HepG2 (cell line): ENCODE data around the gene ASTN1. TPM values are rescaled to one million over a fixed set of nuclear protein-coding genes. Genes with fewer than 3 reads are reported as not detected.

ENCODE experiments used
- ATAC-seq: fragments of 200-7000 bp; cut with Tn5 transposase; 3 replicates; pipeline ENCODE4 v1.9.1; 2020; ENCODE audit warnings: mild to moderate bottlenecking, moderate library complexity
- BruUV-seq: library from RNA; stranded (reverse); fragments of 400-500 nt; replicated peaks from 2 replicates; lab custom pipeline; 2021; lab: Mats Ljungman, UMichigan
- CTCF ChIA-PET: fragments of 300-600 bp; formaldehyde crosslinking; extraction: SDS; loops from one replicate; lab custom pipeline; 2021; ENCODE audit warnings: low total read pairs, inconsistent platforms, low intra/inter-chr PET ratio; lab: Yijun Ruan, JAX
- POLR2A ChIA-PET: fragments of 350-600 bp; sonication (Branson Sonifier 250); formaldehyde crosslinking; loops from one replicate; lab custom pipeline; 2020; ENCODE audit warnings: antibody characterized with exemption, inconsistent platforms; lab: Yijun Ruan, JAX
- DNase-seq: peaks from one replicate; pipeline ENCODE4 v3.0.0-alpha.2; 2015; ENCODE audit warnings: low spot score
- FAIRE-seq: peaks from 3 replicates; lab custom pipeline; 2011; peaks lifted over from hg19 to GRCh38; lab: Jason Lieb, UNC
- H2AFZ ChIP-seq: one replicate; pipeline ENCODE4 v1.6.1; 2011; ENCODE audit warnings: low read length, inconsistent platforms
- H3K27ac ChIP-seq: fragments of 300-600 bp; 3 replicates; pipeline ENCODE4 v1.8.0; 2011; ENCODE audit warnings: mixed run types, mild to moderate bottlenecking, mixed read lengths, low read length, inconsistent platforms; ENCODE audit not compliant: insufficient read depth; ENCODE audit errors: extremely low read length
- H3K27me3 ChIP-seq, 2 experiments: fragments of 200-600 bp in 1 of 2; 2 replicates in 1 of 2; 3 replicates in 1 of 2; pipeline versions ENCODE4 v1.6.0 to v1.8.0; 2011; ENCODE audit warnings: low read length in 2 of 2, mild to moderate bottlenecking in 2 of 2, moderate library complexity in 2 of 2, inconsistent platforms in 1 of 2; ENCODE audit not compliant: insufficient read depth in 2 of 2, control insufficient read depth in 1 of 2
- H3K36me3 ChIP-seq, 2 experiments: fragments of 200-600 bp in 1 of 2; replicated peaks in 1 of 2; 2 replicates in 1 of 2; 3 replicates in 1 of 2; pipeline versions ENCODE4 v1.5.1 to v1.8.0; 2011; ENCODE audit warnings: low read length in 2 of 2, inconsistent platforms in 1 of 2; ENCODE audit not compliant: insufficient read depth in 2 of 2, control insufficient read depth in 1 of 2
- H3K4me1 ChIP-seq: 2 replicates; pipeline ENCODE4 v1.5.1; 2012; ENCODE audit warnings: low read length, inconsistent platforms; ENCODE audit not compliant: insufficient read depth
- H3K4me2 ChIP-seq: 2 replicates; pipeline ENCODE4 v1.6.0; 2011; ENCODE audit warnings: low read depth, low read length, inconsistent platforms
- H3K4me3 ChIP-seq, 3 experiments: fragments of 200-600 bp in 1 of 3; sonication (generic), shearing (Covaris generic) in 1 of 3; replicated peaks in 1 of 3; 2 replicates each; pipeline ENCODE4 v1.5.1; 2011 to 2016; ENCODE audit warnings: low read length in 3 of 3, inconsistent platforms in 2 of 3, low read depth in 2 of 3, mild to moderate bottlenecking in 2 of 3, control low read depth in 1 of 3, mixed read lengths in 1 of 3; ENCODE audit not compliant: insufficient read depth in 1 of 3
- H3K79me2 ChIP-seq: one replicate; pipeline ENCODE4 v1.6.1; 2011; ENCODE audit warnings: low read length, inconsistent platforms; ENCODE audit not compliant: insufficient read depth
- H3K9ac ChIP-seq: 2 replicates; pipeline ENCODE4 v1.6.0; 2011; ENCODE audit warnings: mild to moderate bottlenecking, low read depth, low read length, inconsistent platforms; ENCODE audit not compliant: insufficient read depth
- H3K9me3 ChIP-seq: 2 replicates; pipeline ENCODE4 v1.5.1; 2012; ENCODE audit warnings: mild to moderate bottlenecking, low read length
- H4K20me1 ChIP-seq: 2 replicates; pipeline ENCODE4 v1.6.0; 2011; ENCODE audit warnings: inconsistent platforms, mild to moderate bottlenecking, low read length, moderate library complexity; ENCODE audit not compliant: insufficient read depth
- ARHGAP35 ChIP-seq: sonication (generic); formaldehyde crosslinking; IDR thresholded peaks from 2 replicates; pipeline ENCODE4 v1.9.0; 2022; ENCODE audit warnings: mild to moderate bottlenecking, inconsistent platforms, moderate library complexity, missing genetic modification reagents, borderline replicate concordance
- FOXK1 ChIP-seq: sonication (generic); formaldehyde crosslinking; IDR thresholded peaks from 2 replicates; pipeline ENCODE4 v1.4.0; 2020; ENCODE audit warnings: low read depth, missing genetic modification reagents, borderline replicate concordance
- GABPB1 ChIP-seq: IDR thresholded peaks from 2 replicates; pipeline ENCODE4 v1.6.1; 2016; ENCODE audit warnings: mild to moderate bottlenecking, missing genetic modification reagents, moderate library complexity, missing compliant biosample characterization
- IRX3 ChIP-seq: sonication (generic); formaldehyde crosslinking; IDR thresholded peaks from 2 replicates; pipeline ENCODE4 v1.8.1; 2023; ENCODE audit warnings: mild to moderate bottlenecking, low read depth, missing genetic modification reagents, borderline replicate concordance
- KDM5B ChIP-seq: sonication (generic); formaldehyde crosslinking; IDR thresholded peaks from 2 replicates; pipeline ENCODE4 v1.4.0; 2020; ENCODE audit warnings: missing genetic modification reagents, mild to moderate bottlenecking, borderline replicate concordance
- NR2F1 ChIP-seq, 2 experiments: fragments of 450-650 bp in 1 of 2; formaldehyde crosslinking in 1 of 2; IDR thresholded peaks; 2 replicates each; pipeline versions ENCODE4 v1.5.0 to v1.6.1; 2016 to 2020; ENCODE audit warnings: mild to moderate bottlenecking in 1 of 2, missing compliant biosample characterization in 1 of 2, missing genetic modification reagents in 1 of 2, moderate library complexity in 1 of 2
- NRL ChIP-seq: sonication (generic); formaldehyde crosslinking; IDR thresholded peaks from 2 replicates; pipeline ENCODE4 v1.5.0; 2020; ENCODE audit warnings: missing genetic modification reagents, mild to moderate bottlenecking, moderate library complexity, borderline replicate concordance
- SALL1 ChIP-seq: sonication (generic); formaldehyde crosslinking; IDR thresholded peaks from 2 replicates; pipeline ENCODE4 v1.8.0; 2022; ENCODE audit warnings: mild to moderate bottlenecking, missing genetic modification reagents
- TERF1 ChIP-seq: sonication (generic); formaldehyde crosslinking; IDR thresholded peaks from 2 replicates; pipeline ENCODE4 v1.8.0; 2022; ENCODE audit warnings: mild to moderate bottlenecking, missing genetic modification reagents, moderate library complexity
- TRIM24 ChIP-seq: sonication (generic); formaldehyde crosslinking; IDR thresholded peaks from 2 replicates; pipeline ENCODE4 v1.8.0; 2022; ENCODE audit warnings: mild to moderate bottlenecking, missing genetic modification reagents
- ZBTB46 ChIP-seq: sonication (generic); formaldehyde crosslinking; IDR thresholded peaks from 2 replicates; pipeline ENCODE4 v1.4.0; 2020; ENCODE audit warnings: mild to moderate bottlenecking, missing genetic modification reagents, borderline replicate concordance
- ZNF781 ChIP-seq: sonication (generic); formaldehyde crosslinking; IDR thresholded peaks from 2 replicates; pipeline ENCODE4 v1.5.1; 2020; ENCODE audit warnings: borderline replicate concordance, mild to moderate bottlenecking, missing genetic modification reagents; ENCODE audit errors: not compliant biosample characterization
- ZZZ3 ChIP-seq: sonication (generic); formaldehyde crosslinking; IDR thresholded peaks from 2 replicates; pipeline ENCODE4 v1.4.0; 2020; ENCODE audit warnings: missing genetic modification reagents, mild to moderate bottlenecking, borderline replicate concordance
- WGBS: methylation state at CpG from one replicate; pipeline ENCODE4 v1.1.6; 2017; ENCODE audit warnings: low lambda C conversion rate; 5-methylcytosine and 5-hydroxymethylcytosine counted together
- in situ Hi-C: cut with HindIII; loops from 2 replicates; pipeline ENCODE4 v1.10.0; 2017; ENCODE audit warnings: low pct_unique_long_range_greater_than_20kb; ENCODE audit not compliant: extremely low pct_ligation_motif_present
- intact Hi-C: fragments of 100-400 bp; cut with micrococcal nuclease; formaldehyde crosslinking; loops from one replicate; pipeline ENCODE4 v1.10.0; 2022; ENCODE audit not compliant: unreplicated experiment
- polyA plus RNA-seq, 8 experiments: library from polyadenylated mRNA; depleted of rRNA in 3 of 8; stranded (reverse) in 7 of 8; unstranded in 1 of 8; fragments of >200 nt; fragmentation: Illumina TruSeq in 4 of 8; extraction: Trizol in 4 of 8; gene quantifications; 2 replicates each; pipeline versions ENCODE4 v1.2.1 to v1.2.3, GENCODE V29; 2011 to 2016; ENCODE audit warnings: low read depth in 4 of 8, missing spikeins in 1 of 8, mixed read lengths in 1 of 8; ENCODE audit not compliant: insufficient read depth in 1 of 8
- total RNA-seq, 5 experiments: library from RNA; depleted of rRNA; stranded (reverse); fragments of >200 nt; fragmentation: Illumina TruSeq; extraction: Trizol; gene quantifications; 2 replicates each; pipeline ENCODE4 v1.2.3, GENCODE V29; 2016; ENCODE audit warnings: low read depth in 1 of 5
- TF ChIP-seq, protein P1 (sequence below): sonication (generic); formaldehyde crosslinking; IDR thresholded peaks from 2 replicates; pipeline ENCODE4 v1.4.0; 2020; ENCODE audit warnings: mild to moderate bottlenecking, low read depth, missing genetic modification reagents
- TF ChIP-seq, protein P2 (sequence below): sonication (generic); formaldehyde crosslinking; IDR thresholded peaks from 2 replicates; pipeline ENCODE4 v1.4.0; 2020; ENCODE audit warnings: missing genetic modification reagents, borderline replicate concordance

Gene ASTN1
- total and polyA plus RNA-seq, 2 of the 13 experiments (the other 11 are each of a cell fraction or from before 2014, with no cell fraction given): not detected

DNA sequence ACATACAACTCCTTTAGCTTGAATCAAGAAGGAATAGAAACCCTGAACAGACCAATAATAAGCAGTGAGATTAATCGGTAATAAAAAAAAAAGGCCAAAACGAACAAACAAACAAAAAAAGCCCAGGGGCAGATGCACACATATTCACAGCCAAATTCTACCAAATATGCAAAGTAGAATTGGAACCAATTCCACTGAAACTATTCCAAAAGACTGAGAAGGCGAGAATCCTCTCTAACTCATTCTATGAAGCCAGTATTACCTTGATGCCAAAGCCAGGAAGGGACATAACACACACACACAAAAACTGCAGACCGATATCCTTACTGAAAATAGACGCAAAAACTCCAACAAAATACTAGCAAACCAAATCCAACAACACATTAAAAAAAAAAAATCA is 161.6 kb downstream of the ASTN1 start (continued):
- TF ChIP-seq TERF1 (CRISPR knock-in tag): no peak
- TF ChIP-seq ZNF781 (CRISPR knock-in tag): no peak

DNA sequence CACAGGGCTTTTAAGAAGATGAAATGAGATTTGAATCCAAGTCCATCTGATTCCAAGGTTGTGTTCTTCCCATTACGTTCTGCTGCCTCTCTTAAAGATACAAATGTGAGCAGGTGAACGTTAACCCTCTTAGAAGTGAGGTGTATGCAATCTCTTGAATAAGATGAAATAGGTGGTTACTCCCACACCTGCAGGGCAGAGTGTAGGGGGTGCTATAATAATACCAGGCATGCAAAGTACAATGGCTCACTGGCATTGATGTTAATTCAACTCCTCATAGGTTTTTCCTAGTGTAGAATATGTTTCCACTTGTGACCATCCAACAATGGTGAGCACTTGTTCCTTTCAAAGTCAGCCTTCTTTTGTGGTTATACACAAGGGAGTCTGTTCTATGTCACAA is 163.0 kb downstream of the ASTN1 start:
- ChIA-PET POLR2A (no interaction called here), CTCF (no interaction called here)
- WGBS: 0% methylated on average over 2 of the region's 2 CpGs
- no peak overlapping the region for H3K9ac ChIP-seq
- BruUV-seq: no TSS peak
- no peak for TF ChIP-seq KDM5B (CRISPR knock-in tag)
- no peak for TF ChIP-seq ZZZ3 (CRISPR knock-in tag)
- no peak for TF ChIP-seq GABPB1 (CRISPR knock-in tag)
- no peak for TF ChIP-seq NRL (CRISPR knock-in tag)
- no peak for TF ChIP-seq ZBTB46 (CRISPR knock-in tag)
- no peak for TF ChIP-seq FOXK1
- no peak for TF ChIP-seq IRX3
- no peak for TF ChIP-seq SALL1 (CRISPR knock-in tag)
- TF ChIP-seq NR2F1 (CRISPR knock-in tag; IDR thresholded peaks at IDR 0.05): no peak
- no peak for TF ChIP-seq TRIM24 (CRISPR knock-in tag)
- TF ChIP-seq, protein P1, sequence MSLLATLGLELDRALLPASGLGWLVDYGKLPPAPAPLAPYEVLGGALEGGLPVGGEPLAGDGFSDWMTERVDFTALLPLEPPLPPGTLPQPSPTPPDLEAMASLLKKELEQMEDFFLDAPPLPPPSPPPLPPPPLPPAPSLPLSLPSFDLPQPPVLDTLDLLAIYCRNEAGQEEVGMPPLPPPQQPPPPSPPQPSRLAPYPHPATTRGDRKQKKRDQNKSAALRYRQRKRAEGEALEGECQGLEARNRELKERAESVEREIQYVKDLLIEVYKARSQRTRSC (CRISPR knock-in tag): no peak
- TF ChIP-seq ARHGAP35 (CRISPR knock-in tag): no peak
- TF ChIP-seq, protein P2, sequence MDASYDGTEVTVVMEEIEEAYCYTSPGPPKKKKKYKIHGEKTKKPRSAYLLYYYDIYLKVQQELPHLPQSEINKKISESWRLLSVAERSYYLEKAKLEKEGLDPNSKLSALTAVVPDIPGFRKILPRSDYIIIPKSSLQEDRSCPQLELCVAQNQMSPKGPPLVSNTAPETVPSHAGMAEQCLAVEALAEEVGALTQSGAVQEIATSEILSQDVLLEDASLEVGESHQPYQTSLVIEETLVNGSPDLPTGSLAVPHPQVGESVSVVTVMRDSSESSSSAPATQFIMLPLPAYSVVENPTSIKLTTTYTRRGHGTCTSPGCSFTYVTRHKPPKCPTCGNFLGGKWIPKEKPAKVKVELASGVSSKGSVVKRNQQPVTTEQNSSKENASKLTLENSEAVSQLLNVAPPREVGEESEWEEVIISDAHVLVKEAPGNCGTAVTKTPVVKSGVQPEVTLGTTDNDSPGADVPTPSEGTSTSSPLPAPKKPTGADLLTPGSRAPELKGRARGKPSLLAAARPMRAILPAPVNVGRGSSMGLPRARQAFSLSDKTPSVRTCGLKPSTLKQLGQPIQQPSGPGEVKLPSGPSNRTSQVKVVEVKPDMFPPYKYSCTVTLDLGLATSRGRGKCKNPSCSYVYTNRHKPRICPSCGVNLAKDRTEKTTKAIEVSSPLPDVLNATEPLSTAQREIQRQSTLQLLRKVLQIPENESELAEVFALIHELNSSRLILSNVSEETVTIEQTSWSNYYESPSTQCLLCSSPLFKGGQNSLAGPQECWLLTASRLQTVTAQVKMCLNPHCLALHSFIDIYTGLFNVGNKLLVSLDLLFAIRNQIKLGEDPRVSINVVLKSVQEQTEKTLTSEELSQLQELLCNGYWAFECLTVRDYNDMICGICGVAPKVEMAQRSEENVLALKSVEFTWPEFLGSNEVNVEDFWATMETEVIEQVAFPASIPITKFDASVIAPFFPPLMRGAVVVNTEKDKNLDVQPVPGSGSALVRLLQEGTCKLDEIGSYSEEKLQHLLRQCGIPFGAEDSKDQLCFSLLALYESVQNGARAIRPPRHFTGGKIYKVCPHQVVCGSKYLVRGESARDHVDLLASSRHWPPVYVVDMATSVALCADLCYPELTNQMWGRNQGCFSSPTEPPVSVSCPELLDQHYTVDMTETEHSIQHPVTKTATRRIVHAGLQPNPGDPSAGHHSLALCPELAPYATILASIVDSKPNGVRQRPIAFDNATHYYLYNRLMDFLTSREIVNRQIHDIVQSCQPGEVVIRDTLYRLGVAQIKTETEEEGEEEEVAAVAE (CRISPR knock-in tag): no peak
- in situ Hi-C loops: no loop called here
- H3K27me3 ChIP-seq: no peaks in the 10 kb centered on the region
- ATAC-seq (no peak), FAIRE-seq (no peak), DNase-seq (no peak)
- H3K4me3 ChIP-seq: no peak overlapping the region
- H3K79me2 ChIP-seq: no peaks in the 10 kb centered on the region
- H3K4me2 ChIP-seq: no peak overlapping the region
- no peaks in the 10 kb centered on the region for H3K36me3 ChIP-seq
- H3K4me1 ChIP-seq: no peaks in the 10 kb centered on the region
- intact Hi-C loops: no loop called here
- H4K20me1 ChIP-seq: no peaks in the 10 kb centered on the region
- H3K9me3 ChIP-seq: no peaks in the 10 kb centered on the region
- no peak overlapping the region for H2AFZ ChIP-seq
- no peak overlapping the region for H3K27ac ChIP-seq
